HG02885 (cell line): ENCODE data around the gene PDE3A.

Experiments used
- ATAC-seq: cut with Tn5 transposase; IDR thresholded peaks from one replicate; pipeline ENCODE4 v1.9.1; 2021; ENCODE audit warnings: mild to moderate bottlenecking; ENCODE audit not compliant: unreplicated experiment, poor library complexity

PDE3A gene

GRCh38 chr12:20641106-20641505 lies 272.8 kb downstream of the PDE3A start:
- ATAC-seq, result no peak

- no peak for ATAC-seq
Observed at GRCh38 chr12:20643822-20644221, 275.5 kb downstream of the PDE3A start.

- ATAC-seq, result peak; percentile 74
Observed at GRCh38 chr12:20646239-20646827, 278.0 kb downstream of the PDE3A start.

GRCh38 chr12:20653871-20654270 lies 285.5 kb downstream of the PDE3A start:
- ATAC-seq, result no peak

- no peak for ATAC-seq
Observed at GRCh38 chr12:20656600-20656999, 288.3 kb downstream of the PDE3A start.

- no peak for ATAC-seq
Observed at GRCh38 chr12:20657496-20657895, 289.2 kb downstream of the PDE3A start.

- no peak for ATAC-seq
Observed at GRCh38 chr12:20681334-20681733, 313.0 kb downstream of the PDE3A start.

GRCh38 chr12:20695232-20695631 lies 326.9 kb downstream of the PDE3A start, which contains the start of gene SLCO1C1:
TSS of gene SLCO1C1 (plus strand) at chr12:20695332. CDS start at chr12:20699577, 4,245 bp downstream.
- ATAC-seq, result no peak

- ATAC-seq, result no peak
Observed at GRCh38 chr12:20696181-20696905, 328.0 kb downstream of the PDE3A start.

- no peak for ATAC-seq
Observed at GRCh38 chr12:20701106-20701505, 332.8 kb downstream of the PDE3A start.

- ATAC-seq, result no peak
Observed at GRCh38 chr12:20704860-20705259, 336.5 kb downstream of the PDE3A start.

- ATAC-seq, result no peak
Observed at GRCh38 chr12:20711846-20712245, 343.5 kb downstream of the PDE3A start.

- no peak for ATAC-seq
Observed at GRCh38 chr12:20716037-20716436, 347.7 kb downstream of the PDE3A start.

- no peak for ATAC-seq
Observed at GRCh38 chr12:20716985-20717384, 348.6 kb downstream of the PDE3A start.

GRCh38 chr12:20718294-20718693 lies 350.0 kb downstream of the PDE3A start:
- no peak for ATAC-seq

GRCh38 chr12:20722142-20722541 lies 353.8 kb downstream of the PDE3A start:
- no peak for ATAC-seq

GRCh38 chr12:20731274-20731673 lies 362.9 kb downstream of the PDE3A start:
- no peak for ATAC-seq
